ENCODE results near the gene PKP2.

Gene PKP2

GRCh38 chr12:32860192-32860591 lies 36.4 kb downstream of the PKP2 start:
- Mint-ChIP-seq H3K4me3 (no peak overlapping the region), H3K9me3 (no peaks in the 10 kb centered on the region), H3K27me3 (ENCODE audit: low read depth) (peaks cover 6% of the 10 kb centered on the region), H3K27ac (no peak overlapping the region), H3K36me3 (ENCODE audit: low read depth) (no peaks in the 10 kb centered on the region), H3K4me1 (ENCODE audit: low read depth) (no peaks in the 10 kb centered on the region)

- Mint-ChIP-seq H3K9me3 (no peaks in the 10 kb centered on the region), H3K4me3 (no peak overlapping the region), H3K4me1 (ENCODE audit: low read depth) (no peaks in the 10 kb centered on the region), H3K27ac (no peak overlapping the region), H3K27me3 (ENCODE audit: low read depth) (peaks cover 6% of the 10 kb centered on the region), H3K36me3 (ENCODE audit: low read depth) (no peaks in the 10 kb centered on the region)
These were observed 37.2 kb downstream of the PKP2 start for GRCh38 chr12:32859389-32859788.

GRCh38 chr12:32854716-32855115 lies 41.9 kb downstream of the PKP2 start:
- H3K27me3 Mint-ChIP-seq (ENCODE audit: low read depth): peaks cover 6% of the 10 kb centered on the region
- no peaks in the 10 kb centered on the region for H3K36me3 Mint-ChIP-seq (ENCODE audit: low read depth)
- no peak overlapping the region for H3K4me3 Mint-ChIP-seq
- no peaks in the 10 kb centered on the region for H3K9me3 Mint-ChIP-seq
- H3K4me1 Mint-ChIP-seq (ENCODE audit: low read depth): no peaks in the 10 kb centered on the region
- no peak overlapping the region for H3K27ac Mint-ChIP-seq

GRCh38 chr12:32854097-32854496 lies 42.5 kb downstream of the PKP2 start:
- Mint-ChIP-seq H3K36me3 (ENCODE audit: low read depth) (no peaks in the 10 kb centered on the region), H3K9me3 (no peaks in the 10 kb centered on the region), H3K27me3 (ENCODE audit: low read depth) (peaks cover 6% of the 10 kb centered on the region), H3K4me3 (no peak overlapping the region), H3K4me1 (ENCODE audit: low read depth) (no peaks in the 10 kb centered on the region), H3K27ac (no peak overlapping the region)

GRCh38 chr12:32847287-32847686 lies 49.3 kb downstream of the PKP2 start:
- Mint-ChIP-seq H3K4me3 (no peak overlapping the region), H3K9me3 (no peaks in the 10 kb centered on the region), H3K4me1 (ENCODE audit: low read depth) (no peaks in the 10 kb centered on the region), H3K27ac (no peak overlapping the region), H3K36me3 (ENCODE audit: low read depth) (no peaks in the 10 kb centered on the region), H3K27me3 (ENCODE audit: low read depth) (no peaks in the 10 kb centered on the region)

GRCh38 chr12:32846053-32846452 lies 50.5 kb downstream of the PKP2 start:
- Mint-ChIP-seq H3K4me1 (ENCODE audit: low read depth) (no peaks in the 10 kb centered on the region), H3K9me3 (no peaks in the 10 kb centered on the region), H3K27ac (no peak overlapping the region), H3K4me3 (no peak overlapping the region), H3K27me3 (ENCODE audit: low read depth) (no peaks in the 10 kb centered on the region), H3K36me3 (ENCODE audit: low read depth) (no peaks in the 10 kb centered on the region)

- Mint-ChIP-seq H3K27me3 (ENCODE audit: low read depth) (no peaks in the 10 kb centered on the region), H3K9me3 (no peaks in the 10 kb centered on the region), H3K4me1 (ENCODE audit: low read depth) (no peaks in the 10 kb centered on the region), H3K27ac (no peak overlapping the region), H3K4me3 (no peak overlapping the region), H3K36me3 (ENCODE audit: low read depth) (no peaks in the 10 kb centered on the region)
These were observed 53.0 kb downstream of the PKP2 start for GRCh38 chr12:32843528-32844095.

- Mint-ChIP-seq H3K27ac (no peak overlapping the region), H3K27me3 (ENCODE audit: low read depth) (no peaks in the 10 kb centered on the region), H3K36me3 (ENCODE audit: low read depth) (no peaks in the 10 kb centered on the region), H3K4me1 (ENCODE audit: low read depth) (no peaks in the 10 kb centered on the region), H3K4me3 (no peak overlapping the region), H3K9me3 (no peaks in the 10 kb centered on the region)
These were observed 55.5 kb downstream of the PKP2 start for GRCh38 chr12:32841061-32841460.

GRCh38 chr12:32839828-32840227 lies 56.7 kb downstream of the PKP2 start:
- H3K36me3 Mint-ChIP-seq (ENCODE audit: low read depth): no peaks in the 10 kb centered on the region
- H3K4me3 Mint-ChIP-seq: no peak overlapping the region
- no peaks in the 10 kb centered on the region for H3K4me1 Mint-ChIP-seq (ENCODE audit: low read depth)
- H3K27me3 Mint-ChIP-seq (ENCODE audit: low read depth): no peaks in the 10 kb centered on the region
- H3K9me3 Mint-ChIP-seq: no peaks in the 10 kb centered on the region
- no peak overlapping the region for H3K27ac Mint-ChIP-seq

- Mint-ChIP-seq H3K27ac (no peak overlapping the region), H3K9me3 (no peaks in the 10 kb centered on the region), H3K4me3 (no peak overlapping the region), H3K27me3 (ENCODE audit: low read depth) (no peaks in the 10 kb centered on the region), H3K36me3 (ENCODE audit: low read depth) (no peaks in the 10 kb centered on the region), H3K4me1 (ENCODE audit: low read depth) (no peaks in the 10 kb centered on the region)
These were observed 58.6 kb downstream of the PKP2 start for GRCh38 chr12:32837974-32838373.

- H3K27ac Mint-ChIP-seq: no peak overlapping the region
- H3K4me1 Mint-ChIP-seq (ENCODE audit: low read depth): no peaks in the 10 kb centered on the region
- no peaks in the 10 kb centered on the region for H3K36me3 Mint-ChIP-seq (ENCODE audit: low read depth)
- H3K4me3 Mint-ChIP-seq: no peak overlapping the region
- no peaks in the 10 kb centered on the region for H3K27me3 Mint-ChIP-seq (ENCODE audit: low read depth)
- no peaks in the 10 kb centered on the region for H3K9me3 Mint-ChIP-seq
These were observed 59.9 kb downstream of the PKP2 start for GRCh38 chr12:32836710-32837109.

- Mint-ChIP-seq H3K4me1 (ENCODE audit: low read depth) (no peaks in the 10 kb centered on the region), H3K4me3 (no peak overlapping the region), H3K27me3 (ENCODE audit: low read depth) (no peaks in the 10 kb centered on the region)
These were observed 62.5 kb downstream of the PKP2 start for GRCh38 chr12:32834122-32834521.

GRCh38 chr12:32828552-32828951 lies 68.0 kb downstream of the PKP2 start:
- Mint-ChIP-seq H3K36me3 (ENCODE audit: low read depth) (no peaks in the 10 kb centered on the region), H3K27ac (no peak overlapping the region), H3K4me3 (no peak overlapping the region), H3K4me1 (ENCODE audit: low read depth) (no peaks in the 10 kb centered on the region), H3K9me3 (no peaks in the 10 kb centered on the region), H3K27me3 (ENCODE audit: low read depth) (no peaks in the 10 kb centered on the region)

More at GRCh38 chr12:32834122-32834521, 62.5 kb downstream of the PKP2 start:
- Mint-ChIP-seq H3K27ac (no peak overlapping the region), H3K9me3 (no peaks in the 10 kb centered on the region), H3K36me3 (ENCODE audit: low read depth) (no peaks in the 10 kb centered on the region)

GRCh38 chr12:32828120-32828519 lies 68.5 kb downstream of the PKP2 start:
- Mint-ChIP-seq H3K4me1 (ENCODE audit: low read depth) (no peaks in the 10 kb centered on the region), H3K9me3 (no peaks in the 10 kb centered on the region), H3K36me3 (ENCODE audit: low read depth) (no peaks in the 10 kb centered on the region), H3K27me3 (ENCODE audit: low read depth) (no peaks in the 10 kb centered on the region), H3K4me3 (no peak overlapping the region), H3K27ac (no peak overlapping the region)

GRCh38 chr12:32826807-32827412 lies 69.7 kb downstream of the PKP2 start:
- Mint-ChIP-seq H3K9me3 (no peaks in the 10 kb centered on the region), H3K36me3 (ENCODE audit: low read depth) (no peaks in the 10 kb centered on the region), H3K27ac (no peak overlapping the region), H3K27me3 (ENCODE audit: low read depth) (no peaks in the 10 kb centered on the region), H3K4me3 (no peak overlapping the region), H3K4me1 (ENCODE audit: low read depth) (no peaks in the 10 kb centered on the region)

- H3K27me3 Mint-ChIP-seq (ENCODE audit: low read depth): no peaks in the 10 kb centered on the region
- H3K4me1 Mint-ChIP-seq (ENCODE audit: low read depth): no peaks in the 10 kb centered on the region
- no peak overlapping the region for H3K27ac Mint-ChIP-seq
- no peaks in the 10 kb centered on the region for H3K36me3 Mint-ChIP-seq (ENCODE audit: low read depth)
- no peak overlapping the region for H3K4me3 Mint-ChIP-seq
- no peaks in the 10 kb centered on the region for H3K9me3 Mint-ChIP-seq
These were observed 72.0 kb downstream of the PKP2 start for GRCh38 chr12:32824596-32824995.
